ENCODE data around the gene SCN5A. TPM values are rescaled to one million over a fixed set of nuclear protein-coding genes. Genes with fewer than 3 reads are reported as not detected.

SCN5A gene
- total and polyA plus RNA-seq, 2 experiments from 2014 or later, result not detected

GRCh38 chr3:38565339-38566214, 83.9 kb downstream of the SCN5A start:
- 47 to 55% methylated on average over 13 of the region's 13 CpGs for WGBS, 2 experiments (ENCODE audit: low coverage in 1 of 2, low lambda C conversion rate in 2 of 2, missing lambda C conversion rate in 2 of 2)
- Histone ChIP-seq H3K79me2 (ENCODE audit: insufficient read depth) (no peaks in the 10 kb centered on the region), H3K4me2 (ENCODE audit: unreplicated experiment) (no peak overlapping the region), H3K4me1 (ENCODE audit: insufficient read depth) (no peaks in the 10 kb centered on the region), H3F3A (ENCODE audit: insufficient read depth) (no peaks in the 10 kb centered on the region), H3K36me3 (ENCODE audit: low read depth) (no peaks in the 10 kb centered on the region), H3K9me3 (ENCODE audit: low read depth) (no peaks in the 10 kb centered on the region), H4K20me1 (ENCODE audit: insufficient read depth) (no peaks in the 10 kb centered on the region), H3K4me3 (no peak overlapping the region), H3K27me3 (replicated peaks; ENCODE audit: insufficient read depth) (0 out of 2 replicates have a peak, but pooled peaks cover 6% of the 10 kb centered on the region), H3K27ac (no peak overlapping the region), H3K9ac (no peak overlapping the region), H2AFZ (no peak overlapping the region), H3K9me2 (ENCODE audit: insufficient read depth) (no peaks in the 10 kb centered on the region)
- in situ Hi-C loops (cut with MboI), result no loop called here
- DNase-seq, result no peak
- TF ChIP-seq EZH2 (IDR thresholded peaks at IDR 0.05; ENCODE audit: insufficient read depth, poor library complexity, severe bottlenecking) (no peak), EZH2phosphoT487 (IDR thresholded peaks at IDR 0.05; ENCODE audit: insufficient read depth, low read depth) (no peak)

- H3K79me2 ChIP-seq (ENCODE audit: insufficient read depth), result no peaks in the 10 kb centered on the region
- H3K36me3 ChIP-seq (ENCODE audit: low read depth), result no peaks in the 10 kb centered on the region
- H3K9me3 ChIP-seq (ENCODE audit: low read depth), result no peaks in the 10 kb centered on the region
- no peak overlapping the region for H3K27ac ChIP-seq
- DNase-seq, result no peak
- H3K4me1 ChIP-seq (ENCODE audit: insufficient read depth), result no peaks in the 10 kb centered on the region
- no peak overlapping the region for H2AFZ ChIP-seq
- H3K4me3 ChIP-seq, result no peak overlapping the region
- 58 to 72% methylated on average over 5 to 6 of the region's 6 CpGs for whole genome bisulfite sequencing, 2 experiments (ENCODE audit: low coverage in 1 of 2, low lambda C conversion rate in 2 of 2, missing lambda C conversion rate in 2 of 2)
- no peak overlapping the region for H3K4me2 ChIP-seq (ENCODE audit: unreplicated experiment)
- no peaks in the 10 kb centered on the region for H3K9me2 ChIP-seq (ENCODE audit: insufficient read depth)
- no peaks in the 10 kb centered on the region for H3F3A ChIP-seq (ENCODE audit: insufficient read depth)
- H3K9ac ChIP-seq, result no peak overlapping the region
- in situ Hi-C loops (cut with MboI), result no loop called here
- no peaks in the 10 kb centered on the region for H4K20me1 ChIP-seq (ENCODE audit: insufficient read depth)
- H3K27me3 ChIP-seq (replicated peaks; ENCODE audit: insufficient read depth), result 0 out of 2 replicates have a peak, but pooled peaks cover 6% of the 10 kb centered on the region
- TF ChIP-seq EZH2 (IDR thresholded peaks at IDR 0.05; ENCODE audit: insufficient read depth, poor library complexity, severe bottlenecking) (no peak), EZH2phosphoT487 (IDR thresholded peaks at IDR 0.05; ENCODE audit: insufficient read depth, low read depth) (no peak)
Observed at GRCh38 chr3:38564631-38565338, 84.7 kb downstream of the SCN5A start.

- H3K9me3 ChIP-seq (ENCODE audit: low read depth), result no peaks in the 10 kb centered on the region
- no peak overlapping the region for H3K9ac ChIP-seq
- H3K27ac ChIP-seq, result no peak overlapping the region
- H4K20me1 ChIP-seq (ENCODE audit: insufficient read depth), result no peaks in the 10 kb centered on the region
- H3K36me3 ChIP-seq (ENCODE audit: low read depth), result no peaks in the 10 kb centered on the region
- H3K4me3 ChIP-seq, result no peak overlapping the region
- no peak overlapping the region for H3K4me2 ChIP-seq (ENCODE audit: unreplicated experiment)
- DNase-seq, result no peak
- H3F3A ChIP-seq (ENCODE audit: insufficient read depth), result no peaks in the 10 kb centered on the region
- no peak for TF ChIP-seq EZH2 (IDR thresholded peaks at IDR 0.05; ENCODE audit: insufficient read depth, poor library complexity, severe bottlenecking)
- TF ChIP-seq EZH2phosphoT487 (IDR thresholded peaks at IDR 0.05; ENCODE audit: insufficient read depth, low read depth), result no peak
- WGBS, 2 experiments (ENCODE audit: low coverage in 1 of 2, low lambda C conversion rate in 2 of 2, missing lambda C conversion rate in 2 of 2), result 37% methylated on average over 10 of the region's 10 CpGs
- no peaks in the 10 kb centered on the region for H3K79me2 ChIP-seq (ENCODE audit: insufficient read depth)
- no peaks in the 10 kb centered on the region for H3K4me1 ChIP-seq (ENCODE audit: insufficient read depth)
- in situ Hi-C loops (cut with MboI), result no loop called here
- no peaks in the 10 kb centered on the region for H3K9me2 ChIP-seq (ENCODE audit: insufficient read depth)
- H2AFZ ChIP-seq, result no peak overlapping the region
- 0 out of 2 replicates have a peak, but pooled peaks cover 2% of the 10 kb centered on the region for H3K27me3 ChIP-seq (replicated peaks; ENCODE audit: insufficient read depth)
Observed at GRCh38 chr3:38563886-38564270, 85.6 kb downstream of the SCN5A start.

- Histone ChIP-seq H3F3A (ENCODE audit: insufficient read depth) (no peaks in the 10 kb centered on the region), H3K9me3 (ENCODE audit: low read depth) (no peaks in the 10 kb centered on the region), H3K79me2 (ENCODE audit: insufficient read depth) (no peaks in the 10 kb centered on the region), H3K36me3 (ENCODE audit: low read depth) (no peaks in the 10 kb centered on the region), H3K27ac (no peak overlapping the region), H3K9me2 (ENCODE audit: insufficient read depth) (no peaks in the 10 kb centered on the region), H3K27me3 (replicated peaks; ENCODE audit: insufficient read depth) (peaks cover 4% of the 10 kb centered on the region; the same call in 1 of the 2 replicates), H2AFZ (no peak overlapping the region), H3K4me2 (ENCODE audit: unreplicated experiment) (no peak overlapping the region), H3K9ac (no peak overlapping the region), H3K4me3 (no peak overlapping the region), H3K4me1 (ENCODE audit: insufficient read depth) (no peaks in the 10 kb centered on the region), H4K20me1 (ENCODE audit: insufficient read depth) (no peaks in the 10 kb centered on the region)
- 39 to 42% methylated on average over 15 of the region's 15 CpGs for WGBS, 2 experiments (ENCODE audit: low coverage in 1 of 2, low lambda C conversion rate in 2 of 2, missing lambda C conversion rate in 2 of 2)
- in situ Hi-C loops (cut with MboI), result no loop called here
- TF ChIP-seq EZH2 (IDR thresholded peaks at IDR 0.05; ENCODE audit: insufficient read depth, poor library complexity, severe bottlenecking) (no peak), EZH2phosphoT487 (IDR thresholded peaks at IDR 0.05; ENCODE audit: insufficient read depth, low read depth) (no peak)
- no peak for DNase-seq
Observed at GRCh38 chr3:38563070-38563885, 86.2 kb downstream of the SCN5A start.

All from GM23248 (cell line).